Measurements from ENCODE around the gene VIM. TPM values are rescaled to one million over a fixed set of nuclear protein-coding genes. Genes with fewer than 3 reads are reported as not detected.
"Not testable (repeated sequence)": the region's sequence is repeated elsewhere in the genome, so short reads cannot be mapped to it uniquely, and the experiment has no call there.

Gene VIM
- total RNA-seq, 1 donor, result 4,579 TPM

GRCh38 chr10:17248964-17249363, 20.9 kb downstream of the VIM start:
- DNase-seq (ENCODE audit: low read depth), result no peak
- no peak overlapping the region for H3K4me3 ChIP-seq (ENCODE audit: low read depth, low read length)
- TF ChIP-seq CTCF (IDR thresholded peaks at IDR 0.05; ENCODE audit: insufficient read depth, low read depth, low read length), result no peak

GRCh38 chr10:17249820-17250219, 21.8 kb downstream of the VIM start:
- no peak for DNase-seq (ENCODE audit: low read depth)
- peak; percentile 55 for TF ChIP-seq CTCF (IDR thresholded peaks at IDR 0.05; ENCODE audit: insufficient read depth, low read depth, low read length)
- H3K4me3 ChIP-seq (ENCODE audit: low read depth, low read length), result no peak overlapping the region

- no peak for TF ChIP-seq CTCF (IDR thresholded peaks at IDR 0.05; ENCODE audit: insufficient read depth, low read depth, low read length)
- DNase-seq (ENCODE audit: low read depth), result no peak
Observed at GRCh38 chr10:17250736-17251135, 22.7 kb downstream of the VIM start.

GRCh38 chr10:17254543-17255050, 26.6 kb downstream of the VIM start:
- not testable (repeated sequence) for DNase-seq (ENCODE audit: low read depth); H3K4me3 ChIP-seq (ENCODE audit: low read depth, low read length)

More at GRCh38 chr10:17250736-17251135, 22.7 kb downstream of the VIM start:
- H3K4me3 ChIP-seq (ENCODE audit: low read depth, low read length), result no peak overlapping the region

GRCh38 chr10:17255512-17255911, 27.5 kb downstream of the VIM start:
- TF ChIP-seq CTCF (IDR thresholded peaks at IDR 0.05; ENCODE audit: insufficient read depth, low read depth, low read length), result no peak
- DNase-seq (ENCODE audit: low read depth), result no peak
- no peak overlapping the region for H3K4me3 ChIP-seq (ENCODE audit: low read depth, low read length)

- H3K4me3 ChIP-seq (ENCODE audit: low read depth, low read length), result no peak overlapping the region
- TF ChIP-seq CTCF (IDR thresholded peaks at IDR 0.05; ENCODE audit: insufficient read depth, low read depth, low read length), result no peak
- peak; percentile 33 for DNase-seq (ENCODE audit: low read depth)
Observed at GRCh38 chr10:17256051-17256450, 28.0 kb downstream of the VIM start.

GRCh38 chr10:17256627-17257026, 28.6 kb downstream of the VIM start:
- no peak for TF ChIP-seq CTCF (IDR thresholded peaks at IDR 0.05; ENCODE audit: insufficient read depth, low read depth, low read length)
- DNase-seq (ENCODE audit: low read depth), result peak; percentile 31

More at GRCh38 chr10:17256627-17257026, 28.6 kb downstream of the VIM start:
- H3K4me3 ChIP-seq (ENCODE audit: low read depth, low read length), result no peak overlapping the region
